PC-3 (cell line): ENCODE measurements around the gene BCAN. TPM values are rescaled to one million over a fixed set of nuclear protein-coding genes. Genes with fewer than 3 reads are reported as not detected.

Source experiments
- ATAC-seq: fragments of 200-7000 bp; cut with Tn5 transposase; 2 replicates; pipeline ENCODE4 v1.9.1; 2020; ENCODE audit warnings: mild to moderate bottlenecking, moderate library complexity
- BruUV-seq: library from RNA; stranded (reverse); fragments of 400-500 nt; replicated peaks from 2 replicates; lab custom pipeline; 2021; lab: Mats Ljungman, UMichigan
- CTCF ChIA-PET: fragments of 300-600 bp; sonication (Branson Sonifier 250); formaldehyde crosslinking; loops from one replicate; lab custom pipeline; 2022; ENCODE audit warnings: antibody characterized with exemption; lab: Charles Lee
- POLR2A ChIA-PET: fragments of 300-600 bp; sonication (Branson Sonifier 250); formaldehyde crosslinking; loops from one replicate; lab custom pipeline; 2022; ENCODE audit warnings: antibody characterized with exemption; ENCODE audit not compliant: unreplicated experiment; lab: Charles Lee
- DNase-seq: peaks from one replicate; pipeline ENCODE4 v3.0.0-alpha.2; 2015
- H2AFZ ChIP-seq: fragments of 300-600 bp; sonication (generic); 2 replicates; pipeline ENCODE4 v1.6.0; 2016; ENCODE audit warnings: antibody characterized with exemption, low read length
- H3F3A ChIP-seq: fragments of 300-600 bp; sonication (generic); one replicate; pipeline ENCODE4 v1.6.0; 2017; ENCODE audit warnings: antibody characterized with exemption, low read length, control low read depth, mild to moderate bottlenecking; ENCODE audit not compliant: unreplicated experiment
- H3K27ac ChIP-seq: fragments of 300-600 bp; sonication (generic); 2 replicates; pipeline ENCODE4 v1.5.1; 2016; ENCODE audit warnings: mild to moderate bottlenecking, low read length
- H3K27me3 ChIP-seq: fragments of 300-600 bp; sonication (generic); 2 replicates; pipeline ENCODE4 v1.6.1; 2016; ENCODE audit warnings: low read length, mixed read lengths
- H3K36me3 ChIP-seq: fragments of 300-600 bp; sonication (generic); 2 replicates; pipeline ENCODE4 v1.6.1; 2016; ENCODE audit warnings: low read depth, mixed run types, low read length, mixed read lengths
- H3K4me1 ChIP-seq: fragments of 300-600 bp; sonication (generic); 2 replicates; pipeline ENCODE4 v1.5.1; 2016; ENCODE audit warnings: low read length; ENCODE audit not compliant: insufficient read depth
- H3K4me2 ChIP-seq: fragments of 300-600 bp; sonication (generic); 2 replicates; pipeline ENCODE4 v1.6.0; 2016; ENCODE audit warnings: low read length
- H3K4me3 ChIP-seq: fragments of 300-600 bp; sonication (generic); 2 replicates; pipeline ENCODE4 v1.5.1; 2016; ENCODE audit warnings: mild to moderate bottlenecking, low read length, mixed read lengths
- H3K79me2 ChIP-seq: fragments of 300-600 bp; sonication (generic); 2 replicates; pipeline ENCODE4 v1.6.1; 2017; ENCODE audit warnings: low read length, mixed read lengths
- H3K9ac ChIP-seq: fragments of 300-600 bp; sonication (generic); 2 replicates; pipeline ENCODE4 v1.6.0; 2016; ENCODE audit warnings: mild to moderate bottlenecking, low read length
- H3K9me2 ChIP-seq: fragments of 300-600 bp; sonication (generic); replicated peaks from 2 replicates; pipeline ENCODE4 v1.6.1; 2016; ENCODE audit warnings: mixed run types, low read length, mixed read lengths
- H3K9me3 ChIP-seq: fragments of 300-600 bp; sonication (generic); 2 replicates; pipeline ENCODE4 v1.6.1; 2016; ENCODE audit warnings: low read length, mixed read lengths
- H4K20me1 ChIP-seq: fragments of 300-600 bp; sonication (generic); 2 replicates; pipeline ENCODE4 v1.6.1; 2016; ENCODE audit warnings: low read length, mixed read lengths
- EZH2 ChIP-seq: fragments of 300-600 bp; sonication (generic); IDR thresholded peaks from one replicate; pipeline ENCODE4 v1.6.1; 2017; ENCODE audit warnings: antibody characterized with exemption, mild to moderate bottlenecking, low read length; ENCODE audit not compliant: unreplicated experiment
- EZH2phosphoT487 ChIP-seq: fragments of 300-600 bp; sonication (generic); IDR thresholded peaks from 2 replicates; pipeline ENCODE4 v1.6.1; 2018; ENCODE audit warnings: mild to moderate bottlenecking, antibody characterized with exemption, low read length, borderline replicate concordance
- intact Hi-C: fragments of 100-400 bp; cut with micrococcal nuclease; formaldehyde crosslinking; loops from 2 replicates; pipeline ENCODE4 v1.9.0; 2023
- total RNA-seq: library from RNA; depleted of rRNA; stranded (reverse); fragments of >200 nt; gene quantifications from 2 replicates; pipeline ENCODE4 v1.2.3, GENCODE V29; 2014
- TF ChIP-seq, protein P1 (sequence below): fragments of 300-600 bp; sonication (generic); conservative IDR thresholded peaks from 2 replicates; pipeline ENCODE4 v1.5.1; 2017; ENCODE audit warnings: antibody characterized with exemption, low read depth, mild to moderate bottlenecking, low read length

The BCAN gene
- total RNA-seq, 1 experiment from 2014 or later: not detected

DNA sequence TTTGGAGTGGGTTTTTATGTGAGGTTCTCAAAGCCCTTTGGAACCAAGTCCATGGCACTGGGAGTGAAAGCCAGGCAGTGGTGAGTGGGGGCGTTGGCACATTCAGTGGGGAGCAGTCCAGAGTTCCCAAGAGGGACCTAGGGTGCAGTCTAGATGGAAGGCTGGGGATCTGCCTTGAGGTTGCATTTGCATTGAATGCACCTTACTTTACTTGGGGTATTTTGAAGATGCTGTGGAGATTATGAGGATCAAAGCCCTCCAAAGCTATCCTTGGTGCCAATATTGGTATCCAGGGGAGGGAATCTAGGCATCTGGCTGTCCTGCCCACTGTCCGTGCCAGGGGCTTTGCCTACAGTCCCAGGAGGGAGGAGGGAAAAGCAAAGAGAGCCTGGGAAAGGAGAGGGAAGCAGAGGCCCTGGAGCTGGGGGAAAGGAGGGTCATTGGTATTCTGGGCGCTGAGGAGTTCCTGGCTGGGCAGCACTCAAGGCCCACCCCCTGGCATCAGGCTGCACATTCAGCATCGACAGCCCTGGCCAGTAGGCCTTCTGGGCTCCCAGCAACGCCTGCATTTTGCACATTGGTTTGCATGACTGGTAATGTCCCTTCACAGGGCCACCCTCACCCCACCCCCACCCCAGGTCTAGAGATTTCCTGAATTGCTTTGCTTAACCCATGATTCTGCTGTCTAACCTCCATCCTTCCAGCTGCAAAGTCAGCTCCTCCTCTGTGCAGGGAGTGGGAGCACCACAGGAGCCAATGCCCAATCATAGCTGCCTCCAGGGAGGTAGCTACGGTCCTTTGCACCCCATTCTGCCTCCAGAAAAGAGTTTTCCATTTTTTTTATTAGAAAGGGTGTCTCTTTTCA lies 843 bp upstream of the BCAN start:
- no TSS peak for BruUV-seq
- TF ChIP-seq, protein P1, sequence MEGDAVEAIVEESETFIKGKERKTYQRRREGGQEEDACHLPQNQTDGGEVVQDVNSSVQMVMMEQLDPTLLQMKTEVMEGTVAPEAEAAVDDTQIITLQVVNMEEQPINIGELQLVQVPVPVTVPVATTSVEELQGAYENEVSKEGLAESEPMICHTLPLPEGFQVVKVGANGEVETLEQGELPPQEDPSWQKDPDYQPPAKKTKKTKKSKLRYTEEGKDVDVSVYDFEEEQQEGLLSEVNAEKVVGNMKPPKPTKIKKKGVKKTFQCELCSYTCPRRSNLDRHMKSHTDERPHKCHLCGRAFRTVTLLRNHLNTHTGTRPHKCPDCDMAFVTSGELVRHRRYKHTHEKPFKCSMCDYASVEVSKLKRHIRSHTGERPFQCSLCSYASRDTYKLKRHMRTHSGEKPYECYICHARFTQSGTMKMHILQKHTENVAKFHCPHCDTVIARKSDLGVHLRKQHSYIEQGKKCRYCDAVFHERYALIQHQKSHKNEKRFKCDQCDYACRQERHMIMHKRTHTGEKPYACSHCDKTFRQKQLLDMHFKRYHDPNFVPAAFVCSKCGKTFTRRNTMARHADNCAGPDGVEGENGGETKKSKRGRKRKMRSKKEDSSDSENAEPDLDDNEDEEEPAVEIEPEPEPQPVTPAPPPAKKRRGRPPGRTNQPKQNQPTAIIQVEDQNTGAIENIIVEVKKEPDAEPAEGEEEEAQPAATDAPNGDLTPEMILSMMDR: no peak
- TF ChIP-seq EZH2phosphoT487 (no peak), EZH2 (no peak)
- no peak overlapping the region for H3K9ac ChIP-seq
- no peak overlapping the region for H3K4me3 ChIP-seq
- no peaks in the 10 kb centered on the region for H3K79me2 ChIP-seq
- no peak for DNase-seq
- no peaks in the 10 kb centered on the region for H4K20me1 ChIP-seq
- peaks cover 36% of the 10 kb centered on the region for H3K27me3 ChIP-seq
- H3K4me2 ChIP-seq: no peak overlapping the region
- CTCF ChIA-PET: no interaction called here
- POLR2A ChIA-PET: interaction anchor here (0.5 kb wide), 1 partner anchor 184 kb away, joined by 4 read pairs; no protein-coding TSS in a partner anchor
- intact Hi-C loops: no loop called here
- no peaks in the 10 kb centered on the region for H3K36me3 ChIP-seq
- no peak for ATAC-seq
- peaks cover 15% of the 10 kb centered on the region for H3K4me1 ChIP-seq
- no peak overlapping the region for H3K27ac ChIP-seq
- H3K9me2 ChIP-seq: no peaks in the 10 kb centered on the region
- H3F3A ChIP-seq: no peaks in the 10 kb centered on the region
- no peaks in the 10 kb centered on the region for H3K9me3 ChIP-seq
- no peak overlapping the region for H2AFZ ChIP-seq

DNA sequence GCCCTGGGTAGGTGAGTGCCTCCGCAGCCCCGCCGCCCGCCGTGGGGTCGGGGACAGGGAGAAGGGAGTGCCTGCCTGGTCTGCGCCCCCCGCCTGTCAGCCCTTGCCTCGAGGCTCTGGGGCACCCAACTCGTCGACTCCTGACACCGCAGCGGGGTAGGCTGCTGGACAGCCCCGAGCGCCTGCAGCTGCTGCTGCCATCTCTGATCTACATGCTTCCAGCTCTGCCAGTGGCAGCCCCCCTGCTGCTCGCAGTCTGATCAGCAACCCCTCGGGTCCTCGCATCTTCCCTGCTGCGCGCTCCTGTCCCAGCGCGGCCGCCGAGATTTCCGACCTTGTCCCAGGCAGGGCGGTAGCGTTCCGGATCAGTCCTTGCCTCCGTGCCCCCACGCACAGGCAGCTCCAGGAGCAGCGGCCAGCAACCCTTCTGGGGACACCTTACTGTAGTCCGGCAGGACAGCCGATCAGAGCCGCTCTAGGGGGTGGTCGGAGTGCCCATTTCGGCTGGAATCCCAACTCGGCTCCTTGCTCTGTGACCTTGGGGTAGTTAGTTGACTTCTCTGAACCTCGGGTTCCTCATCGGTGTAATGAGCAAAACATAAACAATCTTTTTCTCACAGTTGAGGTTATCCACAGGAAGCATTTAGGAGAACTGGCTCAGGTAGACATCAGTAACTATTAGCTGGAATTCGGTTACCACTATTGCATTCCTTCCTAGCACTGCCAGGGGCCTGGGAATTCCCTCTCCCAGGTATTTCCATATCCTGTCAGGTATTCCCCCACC lies 540 bp downstream of the BCAN start:
- Histone ChIP-seq H4K20me1 (no peaks in the 10 kb centered on the region), H3K9me2 (no peaks in the 10 kb centered on the region), H3F3A (no peaks in the 10 kb centered on the region), H3K36me3 (no peaks in the 10 kb centered on the region), H3K9ac (no peak overlapping the region), H3K4me1 (peaks cover 15% of the 10 kb centered on the region), H3K79me2 (no peaks in the 10 kb centered on the region), H2AFZ (no peak overlapping the region), H3K27ac (no peak overlapping the region), H3K27me3 (peaks cover 31% of the 10 kb centered on the region), H3K9me3 (no peaks in the 10 kb centered on the region), H3K4me2 (no peak overlapping the region), H3K4me3 (no peak overlapping the region)
- ChIA-PET POLR2A (no interaction called here), CTCF (no interaction called here)
- TF ChIP-seq EZH2 (no peak), EZH2phosphoT487 (0 out of 2 replicates have a peak, but pooled peaks have one; percentile 26)
- TF ChIP-seq, protein P1: no peak
- intact Hi-C loops: no loop called here
- no TSS peak for BruUV-seq
- ATAC-seq: no peak
- no peak for DNase-seq
